Upper lobe of left lung (tissue), 4 donors: ENCODE data around the gene HES3.

Source experiments
- EP300 ChIP-seq, 4 donors: sonication (generic); formaldehyde crosslinking; IDR thresholded peaks; one replicate each; pipeline ENCODE4 v1.5.1; 2017; ENCODE audit warnings: antibody characterized with exemption in 4 of 4, control low read depth in 2 of 4
- POLR2A ChIP-seq, 4 donors: fragments of 450-650 bp; IDR thresholded peaks; one replicate each; pipeline ENCODE4 v1.5.1; 2016 to 2017; ENCODE audit warnings: antibody characterized with exemption in 4 of 4, mild to moderate bottlenecking in 2 of 4
- TF ChIP-seq, protein P1 (sequence below), 6 experiments: fragments of 450-650 bp in 4 of 6; fragments of 200-600 bp in 2 of 6; sonication (generic) in 2 of 6; IDR thresholded peaks; one replicate each; pipeline ENCODE4 v1.5.1; 2016 to 2019; ENCODE audit warnings: antibody characterized with exemption in 6 of 6

DNA sequence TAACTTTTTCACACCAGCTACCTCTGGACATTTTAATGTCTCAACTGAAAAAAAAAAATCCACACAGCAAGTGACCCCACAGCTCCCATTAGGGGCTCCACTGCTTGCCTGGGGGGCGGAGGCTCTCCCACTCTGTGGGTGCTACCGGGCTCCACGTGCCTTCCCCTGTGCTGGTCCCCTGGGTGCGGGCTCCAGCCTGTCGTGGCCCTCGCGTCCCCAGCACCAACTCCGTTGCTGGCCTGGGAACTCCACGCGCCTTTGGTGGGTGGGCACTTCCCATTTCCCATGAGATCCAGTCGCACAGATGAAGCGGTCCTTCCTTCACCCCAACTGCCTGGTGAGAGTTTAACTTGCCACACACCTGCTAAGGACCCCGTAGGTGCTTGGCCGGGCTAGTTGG lies 44.0 kb downstream of the HES3 start:
- TF ChIP-seq EP300 (IDR thresholded peaks at IDR 0.05), result no peak
- TF ChIP-seq POLR2A (IDR thresholded peaks at IDR 0.05), result no peak
- TF ChIP-seq, protein P1, sequence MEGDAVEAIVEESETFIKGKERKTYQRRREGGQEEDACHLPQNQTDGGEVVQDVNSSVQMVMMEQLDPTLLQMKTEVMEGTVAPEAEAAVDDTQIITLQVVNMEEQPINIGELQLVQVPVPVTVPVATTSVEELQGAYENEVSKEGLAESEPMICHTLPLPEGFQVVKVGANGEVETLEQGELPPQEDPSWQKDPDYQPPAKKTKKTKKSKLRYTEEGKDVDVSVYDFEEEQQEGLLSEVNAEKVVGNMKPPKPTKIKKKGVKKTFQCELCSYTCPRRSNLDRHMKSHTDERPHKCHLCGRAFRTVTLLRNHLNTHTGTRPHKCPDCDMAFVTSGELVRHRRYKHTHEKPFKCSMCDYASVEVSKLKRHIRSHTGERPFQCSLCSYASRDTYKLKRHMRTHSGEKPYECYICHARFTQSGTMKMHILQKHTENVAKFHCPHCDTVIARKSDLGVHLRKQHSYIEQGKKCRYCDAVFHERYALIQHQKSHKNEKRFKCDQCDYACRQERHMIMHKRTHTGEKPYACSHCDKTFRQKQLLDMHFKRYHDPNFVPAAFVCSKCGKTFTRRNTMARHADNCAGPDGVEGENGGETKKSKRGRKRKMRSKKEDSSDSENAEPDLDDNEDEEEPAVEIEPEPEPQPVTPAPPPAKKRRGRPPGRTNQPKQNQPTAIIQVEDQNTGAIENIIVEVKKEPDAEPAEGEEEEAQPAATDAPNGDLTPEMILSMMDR (IDR thresholded peaks at IDR 0.05), result no peak
